Stimulated activated CD8-positive, alpha-beta memory T cell treated with anti-CD3 and anti-CD28 coated beads, Interleukin-15, amount 100 ng/mL, for 24 hours (primary cell): ENCODE measurements around the gene KRTCAP2.

Experiments
- DNase-seq: peaks from one replicate; pipeline ENCODE4 v3.0.0-alpha.2; 2020; ENCODE audit warnings: low read depth

KRTCAP2 gene

DNA sequence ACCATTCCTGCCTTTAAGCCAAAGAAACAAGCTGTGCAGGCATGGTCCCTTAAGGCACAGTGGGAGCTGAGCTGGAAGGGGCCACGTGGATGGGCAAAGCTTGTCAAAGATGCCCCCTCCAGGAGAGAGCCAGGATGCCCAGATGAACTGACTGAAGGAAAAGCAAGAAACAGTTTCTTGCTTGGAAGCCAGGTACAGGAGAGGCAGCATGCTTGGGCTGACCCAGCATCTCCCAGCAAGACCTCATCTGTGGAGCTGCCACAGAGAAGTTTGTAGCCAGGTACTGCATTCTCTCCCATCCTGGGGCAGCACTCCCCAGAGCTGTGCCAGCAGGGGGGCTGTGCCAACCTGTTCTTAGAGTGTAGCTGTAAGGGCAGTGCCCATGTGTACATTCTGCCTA, 38.8 kb downstream of the KRTCAP2 start:
- no peak for DNase-seq

DNA sequence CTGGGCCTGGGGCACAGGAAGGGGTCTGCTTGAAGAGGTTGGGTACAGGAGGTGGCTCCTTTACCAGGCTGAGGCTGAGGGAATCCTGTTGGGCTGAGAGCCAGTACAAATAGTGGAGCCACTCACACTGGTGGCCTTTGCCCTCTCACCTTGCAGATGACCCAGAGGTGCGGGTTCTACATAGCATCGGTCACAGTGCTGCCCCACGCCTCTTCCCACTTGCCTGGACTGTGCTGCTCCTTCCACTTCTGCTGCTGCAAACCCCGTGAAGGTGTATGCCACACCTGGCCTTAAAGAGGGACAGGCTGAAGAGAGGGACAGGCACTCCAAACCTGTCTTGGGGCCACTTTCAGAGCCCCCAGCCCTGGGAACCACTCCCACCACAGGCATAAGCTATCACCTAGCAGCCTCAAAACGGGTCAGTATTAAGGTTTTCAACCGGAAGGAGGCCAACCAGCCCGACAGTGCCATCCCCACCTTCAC, 39.3 kb downstream of the KRTCAP2 start:
- no peak for DNase-seq

DNA sequence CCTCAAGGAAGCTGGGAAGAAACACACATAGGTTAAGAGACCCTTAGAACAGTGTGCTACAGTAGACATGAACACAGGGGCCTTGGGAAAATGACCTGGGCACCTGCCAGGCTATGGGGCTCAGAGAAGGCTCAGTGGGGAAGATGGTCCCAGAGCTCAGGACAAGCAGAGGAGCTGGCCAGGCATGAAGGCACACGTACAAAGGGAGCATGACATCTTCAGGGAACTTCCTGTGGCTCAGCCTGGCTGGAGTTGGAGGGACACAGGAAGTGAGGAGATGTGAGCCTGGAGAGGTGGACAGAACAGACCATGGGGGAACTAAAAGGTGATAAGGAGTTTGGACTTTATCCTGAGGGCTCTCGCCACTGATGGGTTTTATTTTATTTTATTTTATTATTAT, 41.2 kb downstream of the KRTCAP2 start:
- no peak for DNase-seq

DNA sequence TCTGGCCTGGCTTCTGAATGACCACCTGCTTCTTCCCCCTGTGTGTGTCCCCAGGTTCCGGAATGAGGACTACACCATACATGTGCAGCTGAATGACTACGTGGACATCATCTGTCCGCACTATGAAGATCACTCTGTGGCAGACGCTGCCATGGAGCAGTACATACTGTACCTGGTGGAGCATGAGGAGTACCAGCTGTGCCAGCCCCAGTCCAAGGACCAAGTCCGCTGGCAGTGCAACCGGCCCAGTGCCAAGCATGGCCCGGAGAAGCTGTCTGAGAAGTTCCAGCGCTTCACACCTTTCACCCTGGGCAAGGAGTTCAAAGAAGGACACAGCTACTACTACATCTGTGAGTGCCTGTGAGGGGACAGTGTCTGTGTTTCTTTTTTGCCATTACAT, 41.8 kb downstream of the KRTCAP2 start:
- DNase-seq: no peak

DNA sequence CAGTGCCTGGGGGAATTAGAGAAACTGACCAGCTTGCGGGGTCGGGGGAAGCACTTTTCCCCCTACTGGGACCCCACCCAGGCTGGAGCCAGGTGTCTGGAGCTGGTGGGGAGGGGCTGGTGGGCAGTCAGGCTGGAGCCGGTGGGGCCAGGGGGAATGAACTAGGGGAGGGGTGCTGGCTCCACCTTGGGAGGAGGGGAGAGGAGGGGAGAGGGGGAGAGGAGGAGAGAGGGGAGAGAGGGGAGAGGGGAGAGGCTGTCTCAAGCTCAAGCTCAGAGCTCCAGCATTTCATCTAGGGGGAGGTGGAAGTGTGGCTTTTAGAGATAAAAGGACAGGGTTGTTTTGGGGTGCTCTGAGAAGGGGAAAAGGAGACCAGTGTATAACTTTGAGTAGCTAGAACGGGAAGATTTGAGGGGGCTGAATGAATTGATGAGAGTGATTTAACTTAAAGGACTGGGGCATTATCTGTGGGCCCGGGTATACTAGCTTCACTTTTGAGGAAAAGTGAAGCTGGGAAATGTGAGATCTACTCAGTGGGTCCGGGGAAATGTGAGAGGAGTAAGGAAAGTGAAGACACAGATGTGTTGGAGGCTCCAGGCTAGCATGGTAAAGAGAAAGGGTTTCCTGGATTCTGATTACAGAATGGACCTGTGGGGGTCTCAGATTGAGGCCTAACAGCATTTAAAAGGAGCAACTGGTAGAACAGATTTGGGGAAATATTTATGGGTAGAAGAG, 42.7 kb downstream of the KRTCAP2 start:
- DNase-seq: no peak

DNA sequence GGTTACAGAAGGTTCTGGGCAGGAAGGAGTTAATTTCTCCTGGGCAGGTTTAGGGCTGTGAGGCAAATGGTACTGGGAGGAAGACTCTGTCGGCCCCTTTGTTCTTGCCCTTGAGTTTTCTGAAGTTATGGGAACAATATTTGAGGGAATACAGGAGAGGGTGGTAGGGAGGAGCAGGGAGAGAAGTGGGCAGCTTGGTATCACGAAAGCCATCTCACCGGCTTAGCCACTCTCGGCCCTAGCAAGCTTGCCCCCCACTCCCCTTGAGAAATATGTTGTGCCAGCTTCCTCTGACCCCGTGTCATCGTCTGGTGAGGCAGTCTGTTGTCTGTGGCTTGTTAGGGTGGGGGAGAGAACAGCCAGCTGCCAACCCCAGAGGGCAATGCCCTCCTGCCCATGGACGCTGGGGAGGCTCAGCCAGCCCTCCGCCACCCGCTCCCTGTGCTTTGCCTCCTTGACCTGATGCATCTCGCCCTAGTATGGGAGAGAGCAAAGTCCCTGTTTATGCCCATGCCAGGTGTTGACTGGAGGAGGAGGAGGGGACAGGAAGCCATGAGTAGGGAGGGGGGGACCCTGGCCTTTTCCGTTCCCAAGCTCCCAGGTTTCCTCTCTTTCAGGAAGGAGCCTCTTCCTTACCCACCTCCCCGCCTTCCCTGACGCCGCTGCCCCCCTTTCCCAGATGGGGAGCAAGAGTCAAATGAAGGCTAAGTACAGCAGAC, 44.2 kb downstream of the KRTCAP2 start:
- no peak for DNase-seq

DNA sequence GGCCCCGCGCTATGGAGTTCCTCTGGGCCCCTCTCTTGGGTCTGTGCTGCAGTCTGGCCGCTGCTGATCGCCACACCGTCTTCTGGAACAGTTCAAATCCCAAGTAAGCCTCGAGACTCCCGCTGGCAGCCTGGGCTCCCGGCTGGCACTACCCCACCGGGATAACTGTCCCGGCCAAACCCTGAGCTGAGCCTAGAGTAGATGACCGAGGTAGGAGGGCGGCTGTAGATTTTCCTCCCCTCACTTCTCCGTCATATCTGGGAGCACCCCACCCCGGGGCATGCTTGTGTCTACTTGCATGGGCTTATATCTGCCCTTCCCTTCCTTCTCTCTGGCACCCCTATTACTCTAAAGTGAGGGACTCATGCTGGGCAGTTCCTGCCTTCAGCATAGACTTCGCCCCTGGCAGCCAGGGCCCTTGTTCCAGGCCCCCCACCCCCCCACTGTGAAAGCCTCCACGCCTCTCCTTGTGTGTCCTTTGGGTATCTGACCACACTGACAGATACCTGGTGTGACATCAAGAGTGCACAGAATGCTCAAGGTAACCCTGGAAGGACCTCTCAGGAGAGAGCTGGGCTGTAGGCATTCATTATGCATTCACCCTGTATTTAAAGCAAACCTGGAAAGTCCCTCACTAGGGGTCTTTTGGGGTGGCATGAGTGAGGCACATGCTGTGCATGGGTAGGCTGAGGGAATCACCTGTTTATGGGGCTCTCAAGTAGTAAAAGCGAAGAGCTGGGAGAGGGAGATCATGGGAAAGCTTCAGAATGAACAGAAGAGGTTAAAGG, 44.9 kb downstream of the KRTCAP2 start:
- no peak for DNase-seq

DNA sequence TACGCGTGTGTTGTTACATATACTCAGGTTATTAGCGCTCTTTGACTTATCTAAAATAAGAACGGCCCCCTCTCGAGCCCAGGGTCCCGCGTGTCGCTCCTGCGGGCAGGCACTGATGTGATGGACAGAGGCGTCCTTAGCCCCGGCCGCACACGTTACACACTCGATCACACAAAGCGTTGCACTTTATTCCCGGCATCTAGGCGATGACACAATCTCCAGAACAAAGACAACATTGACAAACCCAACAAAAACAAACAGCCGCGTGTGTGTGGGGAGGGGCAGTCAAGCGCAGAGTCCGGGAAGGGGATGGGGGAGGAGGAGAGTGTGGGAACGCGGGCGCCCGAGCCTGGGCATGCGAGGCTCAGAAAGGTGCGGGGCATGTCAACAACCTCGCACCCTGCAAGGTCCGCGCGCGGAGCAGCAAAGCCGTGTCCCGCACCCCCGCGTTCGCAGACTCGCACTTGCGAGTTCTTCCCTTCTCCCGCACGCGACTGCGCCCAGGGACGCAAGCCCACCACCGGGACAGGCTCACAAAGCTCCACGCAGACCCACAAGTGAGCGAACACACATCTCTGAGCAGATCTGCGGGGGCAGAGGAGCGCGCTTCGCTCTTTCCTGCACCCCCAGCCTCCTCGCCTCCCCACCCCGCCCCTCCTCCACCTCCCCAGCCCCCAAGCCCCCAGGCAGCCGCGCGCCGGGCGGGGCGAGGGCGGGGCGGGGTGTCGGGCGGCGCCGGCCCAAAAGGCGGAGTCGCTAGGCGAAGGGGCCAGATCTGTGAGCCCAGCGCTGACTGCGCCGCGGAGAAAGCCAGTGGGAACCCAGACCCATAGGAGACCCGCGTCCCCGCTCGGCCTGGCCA, 45.8 kb downstream of the KRTCAP2 start, which contains the start of gene EFNA1:
Gene EFNA1 (plus strand): TSS at position 772 of the 862 bp plus-strand sequence. CDS start 102 bp downstream, outside the sequence.
- DNase-seq: no peak

DNA sequence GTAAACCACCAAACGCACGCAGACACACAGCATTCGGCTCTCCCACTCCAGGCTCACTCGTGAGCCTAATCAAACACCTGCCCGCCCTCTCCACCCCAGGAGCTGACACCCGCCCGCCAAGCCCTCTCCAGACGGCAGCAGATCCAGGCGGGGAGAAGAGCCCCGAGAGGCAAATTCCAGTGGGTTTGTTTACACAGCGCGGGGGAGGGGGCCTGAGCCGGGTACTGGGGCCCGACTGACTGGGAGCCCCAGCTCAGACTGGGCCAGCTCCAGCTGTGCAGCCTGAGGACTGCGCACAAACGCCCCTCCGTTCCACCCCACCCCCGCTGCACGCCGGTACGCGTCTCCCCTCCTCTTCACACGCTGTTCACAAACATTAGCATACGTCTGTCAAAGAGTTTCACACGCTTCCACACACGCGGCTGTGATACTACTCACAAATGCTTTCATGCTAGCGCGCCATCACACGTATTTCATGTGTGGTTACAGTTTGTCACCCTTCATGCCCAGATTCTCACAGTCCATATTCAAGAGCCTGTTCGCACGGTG, 46.5 kb downstream of the KRTCAP2 start:
- DNase-seq: no peak

DNA sequence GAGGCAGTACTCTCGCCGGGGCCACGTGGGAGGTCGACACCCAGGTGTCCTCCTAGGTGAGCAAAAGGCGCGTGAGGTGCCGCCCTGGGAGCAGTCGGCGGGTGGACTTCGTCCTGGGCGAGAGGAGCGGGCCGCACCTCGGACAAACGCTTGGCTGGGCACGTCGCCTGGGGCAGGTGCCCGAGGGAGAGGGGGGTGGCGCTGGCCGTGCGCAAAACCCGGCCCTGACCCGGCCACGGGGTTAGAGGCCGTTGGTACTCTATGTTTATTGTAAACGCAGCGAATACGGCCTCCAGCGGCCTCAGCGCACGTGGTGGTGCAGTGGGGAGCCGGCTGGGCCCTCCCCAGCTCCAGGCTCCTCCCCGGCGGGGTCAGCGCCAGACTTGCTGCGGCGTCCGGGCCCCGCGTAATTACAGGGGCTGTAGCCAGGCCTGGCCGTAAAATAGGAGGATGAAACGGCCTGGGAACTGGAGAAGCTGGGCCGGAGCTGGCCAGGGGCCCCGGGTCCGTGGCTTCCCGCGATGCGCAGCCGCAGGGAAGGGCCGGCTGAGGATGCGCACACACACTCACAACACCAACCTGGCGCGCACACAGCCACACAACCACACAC, 47.1 kb downstream of the KRTCAP2 start:
- DNase-seq: no peak

DNA sequence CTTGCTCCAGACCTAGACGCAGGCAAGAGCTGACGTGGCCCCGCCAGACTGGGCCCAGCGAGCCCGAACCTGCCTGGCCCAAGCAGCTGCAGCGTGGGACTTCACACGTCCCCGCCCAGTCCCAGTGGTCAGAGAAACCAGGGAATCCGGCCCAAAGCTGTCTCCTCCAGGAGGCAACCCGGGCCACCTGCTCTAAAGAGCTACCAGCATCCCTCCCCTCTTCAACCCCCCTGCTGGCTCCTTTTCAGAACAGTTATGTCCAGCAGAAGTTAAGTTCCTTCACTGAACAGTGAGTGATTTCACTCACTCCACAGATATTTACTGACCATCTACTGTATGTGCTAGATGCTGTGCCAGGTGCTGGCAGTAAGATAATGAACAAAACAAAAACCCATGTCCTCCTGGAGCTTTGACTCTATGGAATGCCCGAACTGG, 47.6 kb downstream of the KRTCAP2 start:
- no peak for DNase-seq

DNA sequence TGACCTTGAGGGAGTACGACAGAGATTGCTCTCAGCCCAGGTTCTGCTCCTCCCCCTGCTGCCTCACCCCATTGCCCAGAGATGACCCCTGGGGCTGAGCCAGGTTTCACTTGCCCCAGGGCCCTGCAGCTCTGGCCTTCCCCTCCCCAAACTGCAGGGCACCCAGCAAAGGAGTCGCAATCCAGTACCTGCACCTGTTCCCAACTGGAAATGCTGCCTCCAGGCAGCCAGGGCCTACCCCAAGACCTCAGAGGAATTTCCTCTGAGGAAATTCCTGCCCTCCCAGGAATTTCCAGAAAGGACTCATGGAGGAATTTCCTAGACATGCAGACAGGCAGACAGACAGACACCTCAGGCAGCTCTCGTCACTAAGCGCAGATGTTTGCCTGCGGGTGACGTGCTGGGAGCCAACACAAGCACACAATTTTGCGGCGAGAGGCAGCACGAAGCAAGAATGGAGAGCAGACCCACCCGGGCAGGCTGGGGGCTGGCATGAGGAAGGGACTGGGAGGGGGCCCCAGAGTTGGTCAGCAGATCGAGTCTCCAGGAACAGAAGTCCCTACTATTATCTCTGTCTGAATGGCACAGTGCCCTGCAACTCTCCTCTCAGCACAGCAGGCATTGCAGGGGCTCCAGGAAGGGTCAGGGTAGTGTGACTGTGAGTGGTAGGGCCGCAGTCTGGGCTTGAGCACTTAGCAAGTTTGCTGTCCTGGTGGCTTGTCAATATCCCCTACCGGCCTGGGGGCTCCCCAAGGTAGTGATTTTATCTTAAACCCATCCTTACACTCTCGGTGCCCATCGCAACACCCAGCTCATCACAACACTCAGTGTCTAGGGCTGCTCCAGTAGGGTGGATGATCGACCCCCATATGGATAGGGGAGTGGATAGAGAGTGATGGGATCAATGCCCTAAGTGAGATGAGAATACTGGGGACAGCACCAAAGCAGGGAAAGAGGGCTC, 48.3 kb downstream of the KRTCAP2 start:
- DNase-seq: no peak

DNA sequence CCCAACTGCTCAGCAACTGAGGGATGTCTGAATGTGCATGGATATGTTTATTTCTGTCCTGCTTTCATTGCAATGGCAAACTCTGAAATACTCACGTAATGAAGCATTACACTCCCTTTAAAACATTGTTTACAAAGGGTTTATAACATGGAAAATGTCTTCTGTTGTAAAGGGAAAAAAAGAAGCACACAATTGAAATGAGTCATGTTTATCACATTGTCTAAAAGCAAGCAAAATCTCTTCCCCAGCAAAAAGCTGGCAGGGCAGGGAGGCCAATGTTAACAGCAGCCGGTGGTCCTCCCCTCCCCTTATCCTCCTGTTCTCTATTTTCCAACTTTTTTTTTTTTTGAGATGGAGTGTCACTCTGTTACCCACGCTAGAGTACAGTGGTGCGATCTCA, 49.3 kb downstream of the KRTCAP2 start:
- no peak for DNase-seq

DNA sequence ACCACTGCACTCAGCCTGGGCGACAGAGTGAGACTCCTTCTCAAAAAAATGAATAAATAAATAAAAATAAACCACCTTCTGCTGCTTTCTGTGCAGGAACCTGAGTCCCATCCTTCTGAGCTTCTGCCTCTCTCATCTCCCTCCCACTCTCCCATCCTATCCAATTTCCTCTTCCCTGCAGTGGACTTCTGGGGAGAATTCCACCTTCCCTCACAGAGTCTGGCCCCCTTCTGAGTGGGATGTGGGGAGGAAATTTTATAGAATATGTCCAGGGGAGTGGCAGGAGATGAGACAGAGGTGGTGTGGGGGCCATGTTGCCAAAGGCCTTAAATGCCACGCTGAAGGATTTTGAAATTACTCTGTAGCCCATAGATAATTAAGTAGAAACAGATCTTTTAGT, 50.8 kb downstream of the KRTCAP2 start:
- no peak for DNase-seq

DNA sequence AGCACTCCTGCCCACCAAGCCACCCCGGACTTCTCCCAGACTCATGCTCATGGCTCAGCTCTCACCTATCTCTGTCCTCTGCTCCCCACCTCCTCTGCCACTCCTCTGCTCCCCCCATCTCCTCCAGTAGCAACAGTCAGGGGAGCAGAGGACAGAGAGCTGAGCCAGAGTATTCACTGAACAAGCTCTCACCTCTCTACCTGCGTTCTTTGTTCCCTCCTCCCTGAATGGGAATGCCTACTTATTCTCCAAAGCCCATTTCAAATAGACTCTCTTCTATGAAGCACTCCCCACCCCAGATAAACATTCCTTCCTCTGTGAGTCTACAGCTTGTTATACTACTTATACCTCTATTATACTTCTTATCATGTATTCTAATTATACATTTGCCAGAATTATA, 51.9 kb downstream of the KRTCAP2 start:
- no peak for DNase-seq

DNA sequence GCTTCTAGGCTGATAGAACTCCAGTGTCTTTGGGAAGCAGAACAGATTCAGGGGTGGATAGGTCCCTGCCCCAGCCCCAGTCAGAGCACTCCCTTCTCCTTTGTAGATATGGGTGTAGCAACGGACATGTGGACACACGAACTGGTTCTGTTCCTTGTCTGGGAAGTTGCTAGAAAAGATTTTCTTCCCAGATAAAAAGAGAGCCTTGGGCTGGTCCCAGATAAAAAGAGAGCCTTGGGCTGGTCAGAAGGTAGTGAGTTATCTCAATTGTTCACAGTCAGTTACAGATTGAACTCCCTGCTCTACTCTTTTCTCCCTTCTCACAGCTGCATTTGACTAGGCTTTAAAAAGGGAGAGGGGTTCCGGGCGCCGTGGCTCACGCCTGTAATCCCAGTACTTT, 52.9 kb downstream of the KRTCAP2 start:
- no peak for DNase-seq
